PC-3 (cell line): ENCODE results near the gene MEG3. TPM values are rescaled to one million over a fixed set of nuclear protein-coding genes. Genes with fewer than 3 reads are reported as not detected.
"Not testable (repeated sequence)": the region's sequence is repeated elsewhere in the genome, so short reads cannot be mapped to it uniquely, and the experiment has no call there.

Source experiments
- ATAC-seq: fragments of 200-7000 bp; cut with Tn5 transposase; 2 replicates; pipeline ENCODE4 v1.9.1; 2020; ENCODE audit warnings: mild to moderate bottlenecking, moderate library complexity
- BruUV-seq: library from RNA; stranded (reverse); fragments of 400-500 nt; replicated peaks from 2 replicates; lab custom pipeline; 2021; lab: Mats Ljungman, UMichigan
- CTCF ChIA-PET: fragments of 300-600 bp; sonication (Branson Sonifier 250); formaldehyde crosslinking; loops from one replicate; lab custom pipeline; 2022; ENCODE audit warnings: antibody characterized with exemption; lab: Charles Lee
- POLR2A ChIA-PET: fragments of 300-600 bp; sonication (Branson Sonifier 250); formaldehyde crosslinking; loops from one replicate; lab custom pipeline; 2022; ENCODE audit warnings: antibody characterized with exemption; ENCODE audit not compliant: unreplicated experiment; lab: Charles Lee
- DNase-seq: peaks from one replicate; pipeline ENCODE4 v3.0.0-alpha.2; 2015
- H2AFZ ChIP-seq: fragments of 300-600 bp; sonication (generic); 2 replicates; pipeline ENCODE4 v1.6.0; 2016; ENCODE audit warnings: antibody characterized with exemption, low read length
- H3F3A ChIP-seq: fragments of 300-600 bp; sonication (generic); one replicate; pipeline ENCODE4 v1.6.0; 2017; ENCODE audit warnings: antibody characterized with exemption, low read length, control low read depth, mild to moderate bottlenecking; ENCODE audit not compliant: unreplicated experiment
- H3K27ac ChIP-seq: fragments of 300-600 bp; sonication (generic); 2 replicates; pipeline ENCODE4 v1.5.1; 2016; ENCODE audit warnings: mild to moderate bottlenecking, low read length
- H3K27me3 ChIP-seq: fragments of 300-600 bp; sonication (generic); 2 replicates; pipeline ENCODE4 v1.6.1; 2016; ENCODE audit warnings: low read length, mixed read lengths
- H3K36me3 ChIP-seq: fragments of 300-600 bp; sonication (generic); 2 replicates; pipeline ENCODE4 v1.6.1; 2016; ENCODE audit warnings: low read depth, mixed run types, low read length, mixed read lengths
- H3K4me1 ChIP-seq: fragments of 300-600 bp; sonication (generic); 2 replicates; pipeline ENCODE4 v1.5.1; 2016; ENCODE audit warnings: low read length; ENCODE audit not compliant: insufficient read depth
- H3K4me2 ChIP-seq: fragments of 300-600 bp; sonication (generic); 2 replicates; pipeline ENCODE4 v1.6.0; 2016; ENCODE audit warnings: low read length
- H3K4me3 ChIP-seq: fragments of 300-600 bp; sonication (generic); 2 replicates; pipeline ENCODE4 v1.5.1; 2016; ENCODE audit warnings: mild to moderate bottlenecking, low read length, mixed read lengths
- H3K79me2 ChIP-seq: fragments of 300-600 bp; sonication (generic); 2 replicates; pipeline ENCODE4 v1.6.1; 2017; ENCODE audit warnings: low read length, mixed read lengths
- H3K9ac ChIP-seq: fragments of 300-600 bp; sonication (generic); 2 replicates; pipeline ENCODE4 v1.6.0; 2016; ENCODE audit warnings: mild to moderate bottlenecking, low read length
- H3K9me2 ChIP-seq: fragments of 300-600 bp; sonication (generic); replicated peaks from 2 replicates; pipeline ENCODE4 v1.6.1; 2016; ENCODE audit warnings: mixed run types, low read length, mixed read lengths
- H3K9me3 ChIP-seq: fragments of 300-600 bp; sonication (generic); 2 replicates; pipeline ENCODE4 v1.6.1; 2016; ENCODE audit warnings: low read length, mixed read lengths
- H4K20me1 ChIP-seq: fragments of 300-600 bp; sonication (generic); 2 replicates; pipeline ENCODE4 v1.6.1; 2016; ENCODE audit warnings: low read length, mixed read lengths
- CTCF ChIP-seq: fragments of 300-600 bp; sonication (generic); conservative IDR thresholded peaks from 2 replicates; pipeline ENCODE4 v1.5.1; 2017; ENCODE audit warnings: antibody characterized with exemption, low read depth, mild to moderate bottlenecking, low read length
- EZH2 ChIP-seq: fragments of 300-600 bp; sonication (generic); IDR thresholded peaks from one replicate; pipeline ENCODE4 v1.6.1; 2017; ENCODE audit warnings: antibody characterized with exemption, mild to moderate bottlenecking, low read length; ENCODE audit not compliant: unreplicated experiment
- EZH2phosphoT487 ChIP-seq: fragments of 300-600 bp; sonication (generic); IDR thresholded peaks from 2 replicates; pipeline ENCODE4 v1.6.1; 2018; ENCODE audit warnings: mild to moderate bottlenecking, antibody characterized with exemption, low read length, borderline replicate concordance
- intact Hi-C: fragments of 100-400 bp; cut with micrococcal nuclease; formaldehyde crosslinking; loops from 2 replicates; pipeline ENCODE4 v1.9.0; 2023
- total RNA-seq: library from RNA; depleted of rRNA; stranded (reverse); fragments of >200 nt; gene quantifications from 2 replicates; pipeline ENCODE4 v1.2.3, GENCODE V29; 2014

MEG3 gene
- total RNA-seq, 1 experiment from 2014 or later: not detected

GRCh38 chr14:100818221-100818699, 7.7 kb upstream of the MEG3 start:
- CTCF ChIA-PET: no interaction called here
- intact Hi-C loops: no loop called here
- Histone ChIP-seq H3K4me2 (no peak overlapping the region), H3K27ac (no peak overlapping the region), H3K4me3 (no peak overlapping the region), H3K9me3 (no peaks in the 10 kb centered on the region), H3K9ac (no peak overlapping the region), H2AFZ (no peak overlapping the region), H3K79me2 (no peaks in the 10 kb centered on the region), H4K20me1 (no peaks in the 10 kb centered on the region), H3K4me1 (no peaks in the 10 kb centered on the region), H3K27me3 (0 out of 2 replicates have a peak, but pooled peaks cover 7% of the 10 kb centered on the region), H3K36me3 (no peaks in the 10 kb centered on the region), H3F3A (no peaks in the 10 kb centered on the region), H3K9me2 (no peaks in the 10 kb centered on the region)
- POLR2A ChIA-PET: no interaction called here
- ATAC-seq (no peak), DNase-seq (no peak)
- TF ChIP-seq EZH2phosphoT487: no peak
- TF ChIP-seq CTCF: no peak
- no peak for TF ChIP-seq EZH2
- no TSS peak for BruUV-seq

GRCh38 chr14:100818923-100819322, 7.0 kb upstream of the MEG3 start:
- POLR2A ChIA-PET, H3K4me1 ChIP-seq, H3K9me3 ChIP-seq, BruUV-seq, H3K4me3 ChIP-seq, H3F3A ChIP-seq, H3K79me2 ChIP-seq, H3K4me2 ChIP-seq, ATAC-seq, H3K27me3 ChIP-seq, H3K9me2 ChIP-seq, DNase-seq, H4K20me1 ChIP-seq, H2AFZ ChIP-seq, H3K9ac ChIP-seq, intact Hi-C loops, H3K27ac ChIP-seq, CTCF ChIA-PET, H3K36me3 ChIP-seq: not testable (repeated sequence)

- Histone ChIP-seq H3K9me3 (no peaks in the 10 kb centered on the region), H3K9ac (no peak overlapping the region), H3K36me3 (no peaks in the 10 kb centered on the region), H3F3A (no peaks in the 10 kb centered on the region), H3K27me3 (no peaks in the 10 kb centered on the region), H3K4me3 (no peak overlapping the region), H2AFZ (no peak overlapping the region), H3K79me2 (no peaks in the 10 kb centered on the region), H3K4me2 (no peak overlapping the region), H4K20me1 (no peaks in the 10 kb centered on the region), H3K9me2 (no peaks in the 10 kb centered on the region), H3K4me1 (no peaks in the 10 kb centered on the region), H3K27ac (no peak overlapping the region)
- CTCF ChIA-PET: no interaction called here
- intact Hi-C loops: no loop called here
- BruUV-seq: no TSS peak
- TF ChIP-seq CTCF (no peak), EZH2 (no peak), EZH2phosphoT487 (no peak)
- POLR2A ChIA-PET: no interaction called here
- ATAC-seq (no peak), DNase-seq (no peak)
Measured at GRCh38 chr14:100819453-100819828, 6.5 kb upstream of the MEG3 start.
